Measurements from ENCODE around the gene PRDM11.
"Not testable (repeated sequence)": the region's sequence is repeated elsewhere in the genome, so short reads cannot be mapped to it uniquely, and the experiment has no call there.

The PRDM11 gene
- 11.1 to 14.9 reads per million in 2 experiments for total RNA-seq

GRCh38 chr11:45146072-45147016 is at the start of gene PRDM11:
Gene PRDM11, plus strand, starts transcription at chr11:45146639. Its CDS starts 35,128 bp downstream, at chr11:45181767.
- peak; percentile 17 for DNase-seq (ENCODE audit: low read depth)

- DNase-seq (ENCODE audit: low read depth), result no peak
Observed at GRCh38 chr11:45097721-45098493, 48.5 kb upstream of the PRDM11 start.

DNA sequence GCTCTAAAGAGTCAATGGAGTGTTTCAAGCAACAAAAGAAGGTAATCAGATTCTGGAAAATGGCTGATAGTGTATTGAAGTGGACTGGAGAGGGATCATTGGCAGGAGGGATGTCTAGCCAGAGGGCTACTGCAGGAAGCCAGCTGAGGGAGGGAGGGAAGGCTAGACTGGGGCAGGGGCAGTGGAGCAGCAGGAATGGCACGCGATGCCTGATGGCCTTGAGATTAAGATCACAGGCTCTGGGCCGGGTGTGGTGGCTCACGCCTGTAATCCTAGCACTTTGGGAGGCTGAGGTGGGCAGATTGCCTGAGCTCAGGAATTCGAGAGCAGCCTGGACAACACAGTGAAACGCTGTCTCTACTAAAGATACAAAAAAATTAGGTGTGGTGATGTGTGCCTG is 47.5 kb upstream of the PRDM11 start:
- DNase-seq (ENCODE audit: low read depth), result no peak

DNA sequence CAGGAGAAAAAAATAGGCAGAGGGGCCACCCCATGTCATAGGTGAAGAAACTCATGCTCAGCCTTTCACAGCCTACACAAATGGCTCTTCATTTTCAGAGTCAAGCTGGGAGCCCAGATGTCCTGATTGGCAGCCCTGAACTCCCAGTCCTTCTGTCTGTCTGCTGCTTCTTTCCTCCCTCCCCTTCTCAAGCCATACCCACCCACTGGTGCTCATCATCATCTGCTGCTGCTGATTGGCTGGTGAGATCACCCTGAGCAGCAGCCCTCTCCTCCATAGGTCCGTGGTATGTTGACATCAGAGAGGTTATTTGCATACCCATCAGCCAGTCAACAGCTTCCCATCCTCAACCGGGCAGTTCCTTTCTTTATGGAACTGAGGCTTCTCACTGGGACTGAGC is 46.1 kb upstream of the PRDM11 start:
- DNase-seq (ENCODE audit: low read depth), result no peak

GRCh38 chr11:45102361-45102809 is 44.1 kb upstream of the PRDM11 start:
- no peak for DNase-seq (ENCODE audit: low read depth)

DNA sequence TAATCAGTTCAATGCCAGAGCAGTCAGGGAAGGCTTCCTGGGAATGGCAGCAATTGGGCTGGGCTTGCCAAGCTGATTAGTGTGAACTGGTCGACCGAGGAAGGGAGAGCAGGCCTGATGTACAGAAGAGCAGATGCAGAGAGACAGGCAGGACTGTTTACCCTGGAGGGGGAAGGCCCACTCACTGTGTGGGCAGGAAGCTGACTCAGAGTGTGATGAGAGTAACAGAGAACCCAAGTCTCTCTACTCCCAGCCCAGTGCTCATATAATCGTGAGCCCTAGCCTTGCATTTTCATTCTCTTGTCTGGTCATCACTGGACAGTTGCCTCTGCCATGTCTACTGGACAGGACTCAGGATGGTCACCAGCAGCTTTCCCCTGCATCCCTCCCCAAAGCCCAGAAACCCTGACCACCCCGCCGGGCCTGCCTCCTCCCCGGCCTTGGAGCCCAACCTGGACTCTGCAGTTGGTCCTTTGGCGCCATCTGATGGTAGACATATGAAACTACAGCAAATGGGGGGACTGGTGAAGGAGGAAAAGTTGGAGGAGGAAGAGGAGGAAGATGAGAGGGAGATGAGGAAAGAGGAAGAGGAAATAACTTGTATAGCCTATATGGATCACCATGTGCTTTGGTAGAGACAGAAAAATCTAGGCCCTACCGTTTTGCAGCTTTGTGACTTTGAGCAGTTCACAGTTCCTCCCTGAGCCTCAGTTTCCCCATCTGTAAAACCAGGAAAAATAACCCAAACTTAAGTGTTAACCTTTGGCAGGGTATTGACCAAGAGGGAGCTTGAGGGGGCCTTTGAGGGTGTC is 43.4 kb upstream of the PRDM11 start:
- peak; percentile 14 for DNase-seq (ENCODE audit: low read depth)

DNA sequence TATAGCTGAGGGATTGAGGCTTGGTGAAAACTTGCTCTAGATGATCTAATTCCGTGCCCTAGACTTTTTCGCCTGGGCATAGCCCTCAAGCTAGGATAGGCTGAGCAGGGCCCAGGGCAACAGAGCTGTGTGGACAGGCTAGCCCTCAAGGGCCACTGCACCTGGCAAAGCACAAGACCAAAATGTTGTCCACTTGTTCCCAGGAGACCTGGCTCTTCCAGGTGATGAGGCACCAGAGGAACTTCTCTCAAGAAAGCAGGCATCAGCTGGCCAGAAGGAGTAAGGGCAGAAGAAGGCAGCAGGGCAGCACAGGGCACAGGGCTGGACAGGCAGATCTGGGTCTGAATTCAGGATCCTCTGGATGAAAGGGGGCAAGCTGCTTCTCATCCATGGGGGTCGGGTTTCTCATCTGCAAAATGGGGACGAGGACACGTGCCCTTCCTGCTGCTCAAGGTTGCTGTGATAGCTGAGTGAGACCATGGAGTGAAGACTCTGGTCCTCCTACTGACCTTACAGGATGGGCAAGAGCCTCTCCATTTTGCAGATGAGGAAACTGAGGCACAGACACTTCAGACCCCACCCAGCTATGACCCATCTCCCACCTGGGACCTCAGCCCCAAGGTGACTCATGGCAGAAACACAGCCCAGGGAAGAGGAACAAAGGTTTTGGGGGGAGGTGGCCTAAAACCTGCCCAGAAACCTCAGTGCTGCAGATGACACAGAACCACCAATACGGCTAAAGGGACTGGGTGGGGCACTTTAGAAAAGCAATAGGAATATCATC is 42.2 kb upstream of the PRDM11 start:
- no peak for DNase-seq (ENCODE audit: low read depth)

- no peak for DNase-seq (ENCODE audit: low read depth)
Observed at GRCh38 chr11:45104790-45105084, 41.7 kb upstream of the PRDM11 start.

DNA sequence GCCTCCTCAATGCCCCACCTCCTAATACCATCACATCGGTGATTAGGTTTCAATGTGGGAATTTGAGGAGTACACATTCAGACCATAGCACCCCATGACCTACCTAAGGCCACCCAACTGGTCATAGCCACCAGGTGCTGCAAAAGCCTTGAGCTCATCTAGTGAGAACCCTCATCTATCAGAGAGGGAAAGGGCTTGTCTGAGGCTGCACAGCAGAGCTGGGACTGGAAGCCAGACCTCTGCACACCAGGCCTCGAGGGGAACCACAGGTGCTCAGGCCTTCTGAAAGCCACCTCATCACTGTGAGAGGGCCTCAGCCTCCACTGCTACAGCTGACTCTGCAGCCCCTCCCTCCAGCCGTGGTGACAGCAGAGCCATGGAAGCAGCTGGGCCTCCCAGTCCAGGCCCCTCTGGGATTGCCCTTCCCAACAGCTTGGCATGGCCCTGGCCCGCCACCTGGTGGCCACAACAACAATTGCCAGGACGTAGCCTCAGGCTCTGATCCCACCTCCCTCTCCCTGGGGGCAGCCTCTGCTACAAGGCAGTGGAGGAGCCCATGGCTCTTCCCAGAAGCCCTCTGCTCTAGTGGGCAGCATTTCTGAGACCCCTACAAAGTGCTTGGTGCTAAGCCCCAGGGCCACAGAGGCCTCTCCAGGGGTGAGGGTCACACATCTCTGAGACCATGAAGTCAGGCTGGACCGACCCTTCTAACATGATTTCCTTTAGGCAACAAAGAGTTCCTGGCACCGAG is 41.0 kb upstream of the PRDM11 start:
- peak; percentile 31 for DNase-seq (ENCODE audit: low read depth)

DNA sequence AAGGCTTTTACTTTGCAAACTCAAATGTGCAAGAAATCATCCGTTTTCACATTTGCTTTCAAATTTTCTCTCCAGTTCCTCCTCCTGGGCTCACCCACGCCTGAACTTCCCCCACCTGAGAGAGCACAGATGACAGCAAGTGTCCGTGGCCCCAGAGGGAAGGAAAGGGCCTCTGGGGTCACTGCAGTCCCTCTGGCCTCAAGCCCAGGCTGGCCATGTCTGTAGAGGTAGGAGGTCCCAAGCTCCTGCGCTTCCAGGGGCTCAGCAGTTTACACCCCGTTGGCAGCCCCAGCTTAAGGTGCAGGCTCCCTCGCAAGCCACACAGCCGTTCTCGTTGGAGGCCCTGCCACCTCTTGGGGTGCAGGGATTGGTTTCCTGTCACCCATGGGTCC is 40.5 kb upstream of the PRDM11 start:
- no peak for DNase-seq (ENCODE audit: low read depth)

DNA sequence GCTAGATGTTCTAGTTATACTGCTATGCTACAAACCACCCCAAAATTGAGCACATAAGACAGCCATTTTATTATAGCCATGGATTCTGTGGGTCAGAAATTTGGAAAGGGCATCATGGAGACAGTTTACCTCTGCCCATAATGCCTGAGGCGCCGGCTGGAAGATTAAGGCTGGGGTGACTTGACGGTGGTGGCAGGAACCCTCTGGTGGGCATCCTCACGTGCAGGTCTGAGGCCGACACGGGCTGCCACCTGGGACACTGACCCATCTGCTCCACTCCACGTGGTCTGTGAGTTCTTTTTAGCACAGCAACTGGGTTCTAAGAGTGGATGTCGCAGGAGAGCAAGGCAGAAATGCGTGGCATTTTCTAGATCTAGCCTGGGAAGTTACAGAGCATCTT is 40.0 kb upstream of the PRDM11 start:
- no peak for DNase-seq (ENCODE audit: low read depth)

GRCh38 chr11:45107029-45107428 is 39.4 kb upstream of the PRDM11 start:
- no peak for DNase-seq (ENCODE audit: low read depth)

- DNase-seq (ENCODE audit: low read depth), result no peak
Observed at GRCh38 chr11:45108070-45109064, 38.1 kb upstream of the PRDM11 start.

- DNase-seq (ENCODE audit: low read depth), result no peak
Observed at GRCh38 chr11:45109400-45109799, 37.0 kb upstream of the PRDM11 start.

DNA sequence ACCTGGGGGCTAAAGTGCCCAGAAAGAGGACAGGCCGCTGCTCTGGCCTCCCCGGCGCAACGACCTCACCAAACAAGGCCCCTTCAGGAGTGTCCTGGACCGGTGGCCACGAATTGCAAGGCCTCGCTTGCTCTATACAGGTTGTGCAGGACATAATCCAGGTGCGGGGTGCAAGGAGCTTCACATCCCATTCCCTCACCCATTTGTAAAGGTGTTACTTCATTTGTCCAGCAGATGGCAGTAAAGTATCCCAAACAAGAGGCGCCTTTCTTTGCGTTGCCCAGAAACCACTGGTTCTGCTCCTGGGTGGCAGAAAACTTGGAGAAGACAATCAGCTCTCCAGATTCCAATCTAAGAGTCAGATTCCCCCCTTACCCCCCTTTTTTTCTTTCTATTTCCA is 35.9 kb upstream of the PRDM11 start:
- DNase-seq (ENCODE audit: low read depth), result peak; percentile 13

DNA sequence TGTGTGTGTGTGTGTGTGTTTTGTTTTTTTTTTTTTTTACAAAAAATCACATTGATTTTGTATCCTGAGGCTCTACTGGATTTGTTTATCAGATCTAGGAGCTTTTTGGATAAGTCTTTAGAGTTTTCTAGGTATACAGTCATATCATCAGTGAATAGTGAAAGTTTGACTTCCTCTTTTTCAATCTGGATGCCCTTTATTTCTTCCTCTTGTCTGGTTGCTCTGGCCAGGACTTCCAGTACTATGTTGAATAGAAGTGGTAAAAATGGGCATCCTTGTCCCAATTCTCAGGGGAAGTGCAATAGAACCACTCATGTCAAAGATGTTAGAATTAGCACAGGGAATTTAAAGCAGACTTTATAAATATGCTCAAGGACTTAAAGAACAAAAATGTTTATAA is 32.6 kb upstream of the PRDM11 start:
- DNase-seq (ENCODE audit: low read depth), result no peak

GRCh38 chr11:45127836-45128235 is 18.6 kb upstream of the PRDM11 start:
- not testable (repeated sequence) for DNase-seq (ENCODE audit: low read depth)

DNA sequence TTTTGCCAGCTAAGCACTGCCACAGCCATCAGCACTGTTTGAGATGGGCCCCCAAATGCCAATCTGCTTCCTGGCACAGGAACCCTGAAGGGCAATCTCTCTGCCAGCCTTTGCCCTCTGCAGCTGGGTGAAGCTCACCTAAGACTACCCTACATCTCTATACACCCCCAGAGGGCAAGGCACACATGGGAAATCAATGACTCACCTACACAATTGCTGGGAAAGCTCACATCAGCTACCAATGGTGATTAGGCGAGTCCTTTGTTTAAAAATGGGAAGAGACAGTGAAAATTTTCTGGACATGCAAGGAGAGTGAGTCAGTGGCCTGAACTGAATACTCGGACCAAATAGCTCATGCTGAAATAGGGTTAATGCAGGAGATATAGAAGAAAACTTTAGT is 12.6 kb upstream of the PRDM11 start:
- no peak for DNase-seq (ENCODE audit: low read depth)

DNA sequence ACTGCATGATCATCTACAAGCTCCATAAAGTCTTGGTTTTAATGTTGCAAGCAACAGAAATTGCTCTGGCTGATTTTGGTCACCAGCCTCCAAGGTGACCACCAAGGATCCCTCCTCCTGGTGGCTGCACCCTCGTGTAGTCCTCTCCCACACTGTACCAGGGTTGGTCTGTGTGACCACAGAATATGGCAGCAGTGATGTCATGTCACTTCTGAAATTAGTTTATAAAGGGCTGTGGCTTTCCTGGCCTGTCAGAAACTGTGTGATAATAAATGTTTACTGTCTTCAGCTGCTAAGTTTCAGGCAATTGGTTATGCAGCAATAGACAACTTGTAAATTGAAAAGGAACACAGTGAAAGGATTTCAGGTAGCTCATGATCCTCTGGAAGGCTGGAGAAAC is 5.3 kb upstream of the PRDM11 start:
- no peak for DNase-seq (ENCODE audit: low read depth)
